ENCODE measurements around the gene F5.

The F5 gene

GRCh38 chr1:169472738-169473137 is 113.5 kb downstream of the F5 start:
- TF ChIP-seq CTCF (IDR thresholded peaks at IDR 0.05; ENCODE audit: low read depth, low read length, missing control alignments) = no peak
- H3K4me3 ChIP-seq (ENCODE audit: low read depth, low read length) = no peak overlapping the region
- DNase-seq (ENCODE audit: low read depth) = no peak

- DNase-seq (ENCODE audit: low read depth) = no peak
- no peak overlapping the region for H3K4me3 ChIP-seq (ENCODE audit: low read depth, low read length)
- no peak for TF ChIP-seq CTCF (IDR thresholded peaks at IDR 0.05; ENCODE audit: low read depth, low read length, missing control alignments)
These were observed 117.3 kb downstream of the F5 start for GRCh38 chr1:169468982-169469381.

DNA sequence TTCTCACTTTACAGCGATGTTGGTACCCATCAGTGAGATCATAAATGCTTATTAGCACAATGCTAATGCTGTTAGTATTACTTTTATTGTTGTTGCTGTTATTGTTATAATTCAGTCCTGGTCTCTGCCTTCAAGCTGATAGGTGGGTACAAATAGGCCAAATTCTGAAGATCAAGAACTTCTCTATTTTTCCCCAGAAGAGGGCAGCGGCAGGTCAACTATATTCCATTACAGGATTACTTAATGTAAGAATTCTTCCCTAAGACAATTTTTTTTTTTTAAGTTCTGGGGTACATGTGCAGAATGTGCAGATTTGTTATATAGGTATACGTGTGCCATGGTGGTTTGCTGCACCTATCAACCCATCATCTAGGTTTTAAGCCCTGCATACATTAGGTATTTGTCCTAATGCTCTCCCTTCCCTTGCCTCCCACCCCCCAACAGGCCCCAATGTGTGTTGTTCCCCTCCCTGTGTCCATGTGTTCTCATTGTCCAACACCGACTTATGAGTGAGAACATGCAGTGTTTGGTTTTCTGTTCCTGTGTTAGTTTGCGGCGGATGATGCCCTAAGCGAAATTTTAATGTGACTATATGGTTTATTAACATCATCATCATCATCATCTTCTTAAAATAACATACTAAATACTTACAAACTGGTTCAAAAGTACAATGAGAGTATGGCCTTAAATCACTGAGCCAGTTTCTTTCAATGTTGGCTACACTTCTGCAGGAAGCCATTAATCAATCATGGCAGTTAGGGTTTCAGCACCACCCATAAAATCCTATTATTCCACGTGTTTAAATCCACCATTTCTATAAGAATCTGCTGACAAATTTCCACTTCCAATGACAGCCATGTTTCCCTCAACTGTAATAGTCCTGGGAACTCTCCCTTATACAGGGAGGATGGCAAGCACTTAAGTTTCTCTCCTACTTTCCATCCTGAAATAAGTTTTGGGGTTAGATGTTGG is 119.7 kb downstream of the F5 start:
- no peak for DNase-seq (ENCODE audit: low read depth)
- no peak overlapping the region for H3K4me3 ChIP-seq (ENCODE audit: low read depth, low read length)
- no peak for TF ChIP-seq CTCF (IDR thresholded peaks at IDR 0.05; ENCODE audit: low read depth, low read length, missing control alignments)

- H3K4me3 ChIP-seq (ENCODE audit: low read depth, low read length) = no peak overlapping the region
- no peak for DNase-seq (ENCODE audit: low read depth)
- no peak for TF ChIP-seq CTCF (IDR thresholded peaks at IDR 0.05; ENCODE audit: low read depth, low read length, missing control alignments)
These were observed 121.0 kb downstream of the F5 start for GRCh38 chr1:169465281-169465680.

All from GM12864 (cell line).